IMR-90 (cell line): Measurements from ENCODE around the gene EDA. TPM values are rescaled to one million over a fixed set of nuclear protein-coding genes. Genes with fewer than 3 reads are reported as not detected.

Source experiments
- ATAC-seq: fragments of 200-7000 bp; cut with Tn5 transposase; 2 replicates; pipeline ENCODE4 v1.9.1; 2020; ENCODE audit warnings: low read depth, mild to moderate bottlenecking, moderate library complexity
- BruUV-seq: library from RNA; stranded (reverse); fragments of 400-500 nt; replicated peaks from 2 replicates; lab custom pipeline; 2021; lab: Mats Ljungman, UMichigan
- CTCF ChIA-PET: fragments of 300-600 bp; formaldehyde crosslinking; extraction: SDS; loops from one replicate; lab custom pipeline; 2021; ENCODE audit warnings: antibody characterized with exemption; lab: Yijun Ruan, JAX
- POLR2A ChIA-PET: fragments of 300-600 bp; sonication (Branson Sonifier 250); formaldehyde crosslinking; loops from one replicate; lab custom pipeline; 2022; ENCODE audit warnings: antibody characterized with exemption; ENCODE audit not compliant: unreplicated experiment; lab: Charles Lee
- DNase-seq: peaks from one replicate; pipeline ENCODE4 v3.0.0; 2013
- H2AFZ ChIP-seq: replicated peaks from 2 replicates; pipeline ENCODE3; 2013; ENCODE audit warnings: low read length, mild to moderate bottlenecking; ENCODE audit not compliant: poor library complexity
- H2AK5ac ChIP-seq: 2 replicates; pipeline ENCODE4 v1.6.1; 2013; ENCODE audit warnings: low read depth, low read length, inconsistent platforms
- H2AK9ac ChIP-seq: replicated peaks from 2 replicates; pipeline ENCODE3; 2013; ENCODE audit warnings: mild to moderate bottlenecking, low read depth, low read length, moderate library complexity; ENCODE audit not compliant: poor library complexity
- H2BK120ac ChIP-seq: 2 replicates; pipeline ENCODE4 v1.6.1; 2013; ENCODE audit warnings: low read depth, low read length, inconsistent platforms
- H2BK15ac ChIP-seq: 3 replicates; pipeline ENCODE4 v1.6.1; 2013; ENCODE audit warnings: low read depth, low read length, inconsistent platforms
- H2BK20ac ChIP-seq: 2 replicates; pipeline ENCODE4 v1.6.1; 2013; ENCODE audit warnings: low read depth, mild to moderate bottlenecking, inconsistent platforms, low read length, moderate library complexity
- H2BK5ac ChIP-seq: 2 replicates; pipeline ENCODE4 v1.6.1; 2013; ENCODE audit warnings: mild to moderate bottlenecking, low read depth, low read length, inconsistent platforms; ENCODE audit not compliant: poor library complexity, severe bottlenecking
- H3K14ac ChIP-seq: replicated peaks from 2 replicates; pipeline ENCODE4 v1.6.1; 2013; ENCODE audit warnings: low read depth, low read length, inconsistent platforms
- H3K18ac ChIP-seq: 2 replicates; pipeline ENCODE4 v1.6.1; 2013; ENCODE audit warnings: low read depth, low read length, control low read depth
- H3K23ac ChIP-seq: 2 replicates; pipeline ENCODE4 v1.6.1; 2013; ENCODE audit warnings: low read depth, low read length, inconsistent platforms
- H3K27ac ChIP-seq: 2 replicates; pipeline ENCODE4 v1.5.1; 2013; ENCODE audit warnings: mild to moderate bottlenecking, control low read depth, low read length; ENCODE audit not compliant: insufficient read depth
- H3K27me3 ChIP-seq: 2 replicates; pipeline ENCODE4 v1.6.1; 2013; ENCODE audit warnings: low read length; ENCODE audit not compliant: control insufficient read depth, insufficient read depth
- H3K36me3 ChIP-seq: 2 replicates; pipeline ENCODE4 v1.6.1; 2013; ENCODE audit warnings: low read length, mixed read lengths; ENCODE audit not compliant: control insufficient read depth, insufficient read depth
- H3K4ac ChIP-seq: 2 replicates; pipeline ENCODE4 v1.6.1; 2013; ENCODE audit warnings: low read depth, low read length, inconsistent platforms
- H3K4me1 ChIP-seq: 2 replicates; pipeline ENCODE4 v1.6.1; 2013; ENCODE audit warnings: low read length, mixed read lengths; ENCODE audit not compliant: control insufficient read depth, insufficient read depth
- H3K4me2 ChIP-seq: 2 replicates; pipeline ENCODE4 v1.6.1; 2013; ENCODE audit warnings: low read depth, mild to moderate bottlenecking, control low read depth, low read length, moderate library complexity
- H3K4me3 ChIP-seq: 2 replicates; pipeline ENCODE4 v1.5.1; 2013; ENCODE audit warnings: low read depth, mild to moderate bottlenecking, control low read depth, low read length, moderate library complexity; ENCODE audit not compliant: insufficient read depth
- H3K56ac ChIP-seq: 2 replicates; pipeline ENCODE4 v1.6.1; 2013; ENCODE audit warnings: low read length, inconsistent platforms; ENCODE audit not compliant: insufficient read depth; ENCODE audit errors: extremely low read depth
- H3K79me1 ChIP-seq, 2 experiments: 2 replicates each; pipeline ENCODE4 v1.6.1; 2013; ENCODE audit warnings: low read length in 2 of 2, inconsistent platforms in 1 of 2, low read depth in 1 of 2
- H3K9ac ChIP-seq: 2 replicates; pipeline ENCODE4 v1.6.1; 2013; ENCODE audit warnings: low read depth, low read length, control low read depth
- H3K9me1 ChIP-seq: 2 replicates; pipeline ENCODE4 v1.6.1; 2013; ENCODE audit warnings: low read length, inconsistent platforms; ENCODE audit not compliant: insufficient read depth
- H3K9me3 ChIP-seq: 2 replicates; pipeline ENCODE4 v1.6.1; 2013; ENCODE audit warnings: low read length; ENCODE audit not compliant: control insufficient read depth, insufficient read depth
- H4K20me1 ChIP-seq: 2 replicates; pipeline ENCODE4 v1.6.1; 2013; ENCODE audit warnings: low read length, inconsistent platforms; ENCODE audit not compliant: insufficient read depth
- H4K5ac ChIP-seq: 2 replicates; pipeline ENCODE4 v1.6.1; 2013; ENCODE audit warnings: mild to moderate bottlenecking, low read depth, low read length, control low read depth
- H4K8ac ChIP-seq, 2 experiments: 2 replicates each; pipeline ENCODE4 v1.6.1; 2013; ENCODE audit warnings: low read depth in 2 of 2, low read length in 2 of 2, control low read depth in 1 of 2, inconsistent platforms in 1 of 2
- H4K91ac ChIP-seq: 2 replicates; pipeline ENCODE4 v1.6.1; 2013; ENCODE audit warnings: low read depth, low read length, inconsistent platforms; ENCODE audit not compliant: insufficient read depth
- CEBPB ChIP-seq: IDR thresholded peaks from 2 replicates; pipeline ENCODE4 v1.6.1; 2012; ENCODE audit warnings: low read depth, low read length, improper control_type of control experiment
- CHD1 ChIP-seq: IDR thresholded peaks from 2 replicates; pipeline ENCODE4 v1.6.1; 2012; ENCODE audit warnings: low read depth, low read length, improper control_type of control experiment
- MAZ ChIP-seq: IDR thresholded peaks from 2 replicates; pipeline ENCODE4 v1.6.1; 2012; ENCODE audit warnings: low read depth, mild to moderate bottlenecking, low read length, improper control_type of control experiment, moderate library complexity, borderline replicate concordance
- POLR2A ChIP-seq: IDR thresholded peaks from 2 replicates; pipeline ENCODE4 v1.6.1; 2012; ENCODE audit warnings: mild to moderate bottlenecking, low read depth, low read length
- RAD21 ChIP-seq: IDR thresholded peaks from 2 replicates; pipeline ENCODE4 v1.6.1; 2012; ENCODE audit warnings: low read length, improper control_type of control experiment
- RFX5 ChIP-seq: IDR thresholded peaks from 2 replicates; pipeline ENCODE4 v1.8.0; 2012; ENCODE audit warnings: low read depth, mild to moderate bottlenecking, low read length, moderate library complexity
- WGBS, 2 experiments: methylation state at CpG; one replicate each; pipeline versions ENCODE4 v1.1.5 to v1.1.7; 2013; ENCODE audit warnings: missing lambda C conversion rate in 2 of 2; ENCODE audit not compliant: insufficient read length in 1 of 2; ENCODE audit errors: extremely low coverage in 2 of 2; 5-methylcytosine and 5-hydroxymethylcytosine counted together
- dilution Hi-C: fragments of 300-500 bp; cut with HindIII; formaldehyde crosslinking; loops from one replicate; pipeline ENCODE4 v1.14.3; 2018; ENCODE audit warnings: low sequenced_read_pairs; ENCODE audit not compliant: unreplicated experiment
- in situ Hi-C: fragments of 300-500 bp; cut with MboI; formaldehyde crosslinking; loops from 3 replicates; pipeline ENCODE4 v1.14.3; 2019; ENCODE audit warnings: low sequenced_read_pairs, inconsistent platforms, mixed read lengths
- intact Hi-C: fragments of 100-400 bp; cut with micrococcal nuclease; formaldehyde crosslinking; loops from 2 replicates; pipeline ENCODE4 v1.10.0; 2022
- polyA plus RNA-seq, 3 experiments: library from polyadenylated mRNA; depleted of rRNA; stranded (reverse); fragments of >200 nt; gene quantifications; 2 replicates each; pipeline ENCODE4 v1.2.3, GENCODE V29; 2012; ENCODE audit warnings: low replicate concordance in 1 of 3
- total RNA-seq: library from RNA; depleted of rRNA; stranded (reverse); fragments of >200 nt; gene quantifications from 2 replicates; pipeline ENCODE4 v1.2.3, GENCODE V29; 2012
- TF ChIP-seq, protein P1 (sequence below): fragments of 150-350 bp; IDR thresholded peaks from 2 replicates; pipeline ENCODE4 v1.6.1; 2016; ENCODE audit warnings: low read depth, mild to moderate bottlenecking, low read length, moderate library complexity, borderline replicate concordance
- TF ChIP-seq, protein P2 (sequence below): conservative IDR thresholded peaks from 2 replicates; pipeline ENCODE4 v1.5.1; 2012; ENCODE audit warnings: mild to moderate bottlenecking, low read depth, low read length, improper control_type of control experiment

EDA gene
- total and polyA plus RNA-seq, 2 of the 4 experiments (the other 2 are of a cell fraction), result under 0.01 TPM; not detected in 1

DNA sequence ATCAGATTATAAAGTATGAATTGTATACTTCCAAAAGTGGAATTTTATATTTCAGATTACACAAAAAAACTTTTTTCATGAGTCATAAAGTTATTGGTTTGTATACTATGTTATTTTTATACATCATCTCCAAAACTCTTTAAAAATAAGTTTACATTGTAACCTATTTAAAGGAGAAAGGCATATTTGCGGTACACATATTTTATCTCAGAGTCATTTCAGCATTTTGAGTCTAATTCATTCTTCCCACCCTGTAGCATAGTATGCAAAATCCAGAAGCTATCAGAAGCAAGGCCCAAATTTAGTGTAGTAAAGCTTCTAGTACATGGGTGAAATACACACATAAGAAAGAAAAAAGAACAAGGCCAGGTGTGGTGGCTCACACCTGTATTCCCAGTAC, 353.5 kb downstream of the EDA start:
- TF ChIP-seq RAD21, result no peak
- TF ChIP-seq, protein P1, sequence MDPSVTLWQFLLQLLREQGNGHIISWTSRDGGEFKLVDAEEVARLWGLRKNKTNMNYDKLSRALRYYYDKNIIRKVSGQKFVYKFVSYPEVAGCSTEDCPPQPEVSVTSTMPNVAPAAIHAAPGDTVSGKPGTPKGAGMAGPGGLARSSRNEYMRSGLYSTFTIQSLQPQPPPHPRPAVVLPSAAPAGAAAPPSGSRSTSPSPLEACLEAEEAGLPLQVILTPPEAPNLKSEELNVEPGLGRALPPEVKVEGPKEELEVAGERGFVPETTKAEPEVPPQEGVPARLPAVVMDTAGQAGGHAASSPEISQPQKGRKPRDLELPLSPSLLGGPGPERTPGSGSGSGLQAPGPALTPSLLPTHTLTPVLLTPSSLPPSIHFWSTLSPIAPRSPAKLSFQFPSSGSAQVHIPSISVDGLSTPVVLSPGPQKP, result no peak
- TF ChIP-seq POLR2A, result no peak
- no peak for TF ChIP-seq CHD1
- TF ChIP-seq MAZ, result no peak
- TF ChIP-seq, protein P2, sequence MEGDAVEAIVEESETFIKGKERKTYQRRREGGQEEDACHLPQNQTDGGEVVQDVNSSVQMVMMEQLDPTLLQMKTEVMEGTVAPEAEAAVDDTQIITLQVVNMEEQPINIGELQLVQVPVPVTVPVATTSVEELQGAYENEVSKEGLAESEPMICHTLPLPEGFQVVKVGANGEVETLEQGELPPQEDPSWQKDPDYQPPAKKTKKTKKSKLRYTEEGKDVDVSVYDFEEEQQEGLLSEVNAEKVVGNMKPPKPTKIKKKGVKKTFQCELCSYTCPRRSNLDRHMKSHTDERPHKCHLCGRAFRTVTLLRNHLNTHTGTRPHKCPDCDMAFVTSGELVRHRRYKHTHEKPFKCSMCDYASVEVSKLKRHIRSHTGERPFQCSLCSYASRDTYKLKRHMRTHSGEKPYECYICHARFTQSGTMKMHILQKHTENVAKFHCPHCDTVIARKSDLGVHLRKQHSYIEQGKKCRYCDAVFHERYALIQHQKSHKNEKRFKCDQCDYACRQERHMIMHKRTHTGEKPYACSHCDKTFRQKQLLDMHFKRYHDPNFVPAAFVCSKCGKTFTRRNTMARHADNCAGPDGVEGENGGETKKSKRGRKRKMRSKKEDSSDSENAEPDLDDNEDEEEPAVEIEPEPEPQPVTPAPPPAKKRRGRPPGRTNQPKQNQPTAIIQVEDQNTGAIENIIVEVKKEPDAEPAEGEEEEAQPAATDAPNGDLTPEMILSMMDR, result no peak
- TF ChIP-seq CEBPB, result no peak
- TF ChIP-seq RFX5, result no peak
- Histone ChIP-seq H3K4me1 (no peaks in the 10 kb centered on the region), H2BK120ac (no peak overlapping the region), H3K9me1 (no peaks in the 10 kb centered on the region), H3K4me3 (no peak overlapping the region), H4K20me1 (no peaks in the 10 kb centered on the region), H2AFZ (no peak overlapping the region), H2AK9ac (no peak overlapping the region), H4K91ac (no peak overlapping the region), H3K9ac (no peak overlapping the region), H3K27ac (no peak overlapping the region), H4K5ac (no peak overlapping the region), H3K18ac (no peak overlapping the region), H4K8ac (no peak overlapping the region), H3K36me3 (no peaks in the 10 kb centered on the region), H3K23ac (no peak overlapping the region), H3K4ac (no peak overlapping the region), H3K56ac (no peak overlapping the region), H3K27me3 (peaks cover 2% of the 10 kb centered on the region; the same call in 1 of the 2 replicates), H2BK15ac (no peak overlapping the region), H3K9me3 (no peaks in the 10 kb centered on the region), H3K14ac (no peak overlapping the region), H3K79me1 (no peaks in the 10 kb centered on the region), H2AK5ac (no peak overlapping the region), H3K4me2 (no peak overlapping the region), H2BK20ac (no peak overlapping the region), H2BK5ac (no peak overlapping the region)
- intact Hi-C loops (no loop called here), dilution Hi-C loops (no loop called here), in situ Hi-C loops (no loop called here)
- POLR2A ChIA-PET, result no interaction called here
- DNase-seq, result no peak
- no peak for ATAC-seq
- CTCF ChIA-PET, result no interaction called here
- no TSS peak for BruUV-seq
- WGBS, 2 experiments, result no CpG with 5 or more reads among the region's 1 CpG
